PC-9 (cell line): ENCODE measurements around the gene FASN. TPM values are rescaled to one million over a fixed set of nuclear protein-coding genes. Genes with fewer than 3 reads are reported as not detected.

ENCODE experiments used
- BruUV-seq: library from RNA; stranded (reverse); fragments of 400-500 nt; replicated peaks from 2 replicates; lab custom pipeline; 2021; lab: Mats Ljungman, UMichigan
- CTCF ChIA-PET: fragments of 300-600 bp; sonication (Branson Sonifier 250); formaldehyde crosslinking; loops from one replicate; lab custom pipeline; 2022; ENCODE audit warnings: antibody characterized with exemption; lab: Charles Lee
- POLR2A ChIA-PET: fragments of 300-600 bp; sonication (Branson Sonifier 250); formaldehyde crosslinking; loops from one replicate; lab custom pipeline; 2022; ENCODE audit warnings: antibody characterized with exemption; ENCODE audit not compliant: unreplicated experiment; lab: Charles Lee
- DNase-seq, 2 experiments: peaks; one replicate each; pipeline versions ENCODE4 v3.0.0 to v3.0.0-alpha.2; 2015 to 2022; ENCODE audit warnings: mixed read lengths in 1 of 2
- H2AFZ ChIP-seq: fragments of 200-600 bp; sonication (generic); 2 replicates; pipeline ENCODE4 v1.8.1; 2017; ENCODE audit warnings: antibody characterized with exemption
- H3F3A ChIP-seq: fragments of 200-600 bp; sonication (generic); 2 replicates; pipeline ENCODE4 v1.8.1; 2017; ENCODE audit warnings: antibody characterized with exemption, mild to moderate bottlenecking, low read depth; ENCODE audit not compliant: insufficient read depth
- H3K27ac ChIP-seq: fragments of 200-600 bp; sonication (generic); 2 replicates; pipeline ENCODE4 v1.6.1; 2016; ENCODE audit warnings: mixed run types
- H3K27me3 ChIP-seq: fragments of 200-600 bp; sonication (generic); 2 replicates; pipeline ENCODE4 v1.6.1; 2016; ENCODE audit warnings: low read depth, mixed run types; ENCODE audit not compliant: insufficient read depth
- H3K36me3 ChIP-seq: fragments of 200-600 bp; sonication (generic); 2 replicates; pipeline ENCODE4 v1.6.1; 2016; ENCODE audit warnings: low read depth, mixed run types
- H3K4me1 ChIP-seq: fragments of 200-600 bp; sonication (generic); replicated peaks from 2 replicates; pipeline ENCODE4 v1.6.1; 2016; ENCODE audit warnings: mixed run types; ENCODE audit not compliant: insufficient read depth
- H3K4me2 ChIP-seq: fragments of 200-600 bp; sonication (generic); 2 replicates; pipeline ENCODE4 v1.6.1; 2017; ENCODE audit warnings: mixed run types
- H3K4me3 ChIP-seq: fragments of 200-600 bp; sonication (generic); 2 replicates; pipeline ENCODE4 v1.6.1; 2016; ENCODE audit warnings: mixed run types
- H3K79me2 ChIP-seq: fragments of 200-600 bp; sonication (generic); 2 replicates; pipeline ENCODE4 v1.6.1; 2017; ENCODE audit warnings: low read depth, mixed run types
- H3K9me2 ChIP-seq: fragments of 200-600 bp; sonication (generic); 2 replicates; pipeline ENCODE4 v1.8.1; 2017; ENCODE audit warnings: mild to moderate bottlenecking; ENCODE audit not compliant: insufficient read depth
- H3K9me3 ChIP-seq: fragments of 200-600 bp; sonication (generic); 2 replicates; pipeline ENCODE4 v1.8.1; 2016; ENCODE audit warnings: low read depth; ENCODE audit not compliant: insufficient read depth
- H4K20me1 ChIP-seq: fragments of 200-600 bp; sonication (generic); 2 replicates; pipeline ENCODE4 v1.8.1; 2017; ENCODE audit not compliant: insufficient read depth
- CTCF ChIP-seq: fragments of 200-600 bp; sonication (generic); conservative IDR thresholded peaks from 2 replicates; pipeline ENCODE4 v1.6.1; 2017; ENCODE audit warnings: mixed run types, antibody characterized with exemption, mild to moderate bottlenecking, moderate library complexity
- EZH2 ChIP-seq: fragments of 200-600 bp; sonication (generic); IDR thresholded peaks from 2 replicates; pipeline ENCODE4 v1.8.0; 2017; ENCODE audit warnings: antibody characterized with exemption, low read depth
- intact Hi-C: fragments of 100-400 bp; cut with micrococcal nuclease; formaldehyde crosslinking; loops from one replicate; pipeline ENCODE4 v1.10.0; 2022; ENCODE audit not compliant: unreplicated experiment
- total RNA-seq: library from RNA; stranded (reverse); gene quantifications from 2 replicates; pipeline ENCODE4 v1.2.3, GENCODE V29; 2021

Gene FASN
- total RNA-seq, 1 experiment from 2014 or later = 658 TPM

- TF ChIP-seq CTCF (no peak), EZH2 (no peak)
- Histone ChIP-seq H3K9me2 (no peaks in the 10 kb centered on the region), H3K4me1 (peaks cover 3% of the 10 kb centered on the region; the same call in 1 of the 2 replicates), H2AFZ (no peak overlapping the region), H3K36me3 (no peaks in the 10 kb centered on the region), H3K4me2 (no peak overlapping the region), H3K79me2 (no peaks in the 10 kb centered on the region), H3F3A (no peaks in the 10 kb centered on the region), H3K4me3 (no peak overlapping the region), H3K27ac (no peak overlapping the region), H4K20me1 (no peaks in the 10 kb centered on the region), H3K27me3 (no peaks in the 10 kb centered on the region), H3K9me3 (no peaks in the 10 kb centered on the region)
- ChIA-PET POLR2A (no interaction called here), CTCF (no interaction called here)
- BruUV-seq = no TSS peak
- intact Hi-C loops = no loop called here
- no peak for DNase-seq
Observed at GRCh38 chr17:82028966-82029365, 69.1 kb downstream of the FASN start.

Other genes starting within 250 kb of the FASN start
- gene P4HB, start 237.7 kb downstream of the FASN start, total RNA-seq = 636 and 782 TPM in 2 replicates
- 242 and 309 TPM in 2 replicates for gene ARHGDIA, start 226.9 kb downstream of the FASN start, total RNA-seq
- gene ALYREF, start 206.7 kb downstream of the FASN start, total RNA-seq = 138 and 156 TPM in 2 replicates
- gene ANAPC11, start 206.5 kb downstream of the FASN start, total RNA-seq = 187 and 256 TPM in 2 replicates
- gene NPB, start 196.0 kb downstream of the FASN start, total RNA-seq = 0.83 and 1.1 TPM in 2 replicates
- gene PCYT2, start 186.8 kb downstream of the FASN start, total RNA-seq = 54.7 and 82.2 TPM in 2 replicates
- gene SIRT7, start 180.1 kb downstream of the FASN start, total RNA-seq = 78.3 and 98.5 TPM in 2 replicates
- 79.5 and 85.9 TPM in 2 replicates for gene MAFG, start 170.5 kb downstream of the FASN start, total RNA-seq
- 88.9 and 120 TPM in 2 replicates for gene PYCR1, start 160.9 kb downstream of the FASN start, total RNA-seq
- not detected in 2 replicates for gene MYADML2, start 151.0 kb downstream of the FASN start, total RNA-seq
- 0.33 TPM in 1 of 2 replicates, not detected in the other for gene NOTUM, start 137.0 kb downstream of the FASN start, total RNA-seq
- 54.9 and 80.0 TPM in 2 replicates for gene ASPSCR1, start 120.6 kb downstream of the FASN start, total RNA-seq
- gene CENPX, start 75.4 kb downstream of the FASN start, total RNA-seq = 115 and 132 TPM in 2 replicates
- 41.5 and 42.6 TPM in 2 replicates for gene LRRC45, start 74.9 kb downstream of the FASN start, total RNA-seq
- 32.3 and 41.6 TPM in 2 replicates for gene RAC3, start 66.6 kb downstream of the FASN start, total RNA-seq
- gene DCXR, start 60.5 kb downstream of the FASN start, total RNA-seq = 120 and 129 TPM in 2 replicates
- gene RFNG, start 46.4 kb downstream of the FASN start, total RNA-seq = 40.4 and 49.1 TPM in 2 replicates
- gene GPS1, start 46.3 kb downstream of the FASN start, total RNA-seq = 121 and 124 TPM in 2 replicates
- 138 and 175 TPM in 2 replicates for gene DUS1L, start 32.4 kb downstream of the FASN start, total RNA-seq
- gene CCDC57, start 114.6 kb upstream of the FASN start, total RNA-seq = 138 and 140 TPM in 2 replicates
- 157 and 198 TPM in 2 replicates for gene SLC16A3, start 130.8 kb upstream of the FASN start, total RNA-seq
- 151 and 181 TPM in 2 replicates for gene CSNK1D, start 175.5 kb upstream of the FASN start, total RNA-seq
- 0.48 and 0.68 TPM in 2 replicates for gene CD7, start 219.4 kb upstream of the FASN start, total RNA-seq
- 3.6 and 6.3 TPM in 2 replicates for gene SECTM1, start 235.5 kb upstream of the FASN start, total RNA-seq